ENCODE data around the gene CLCN6. TPM values are rescaled to one million over a fixed set of nuclear protein-coding genes. Genes with fewer than 3 reads are reported as not detected.

CLCN6 gene
- polyA plus RNA-seq, 3 donors: 3.8 to 37.1 (median 4.2) TPM

GRCh38 chr1:11768821-11769220 lies 37.2 kb upstream of the CLCN6 start:
- no peak overlapping the region for H2AFZ ChIP-seq (ENCODE audit: insufficient read depth, low read depth, low read length, poor library complexity, severe bottlenecking)
- H3K9me3 ChIP-seq (replicated peaks in 1 of 2; ENCODE audit: control insufficient read depth in 1 of 2, insufficient read depth in 1 of 2, low read length in 2 of 2): no peaks in the 10 kb centered on the region
- DNase-seq: no peak
- Mint-ChIP-seq H3K4me3 (no peak overlapping the region), H3K27me3 (ENCODE audit: low read depth in 3 of 3) (peaks cover 0 to 5% (median 1%) of the 10 kb centered on the region in 3 donors), H3K9me3 (no peaks in the 10 kb centered on the region), H3K36me3 (no peaks in the 10 kb centered on the region), H3K27ac (no peak overlapping the region), H3K4me1 (peaks cover 6% of the 10 kb centered on the region)
- H3K4me1 ChIP-seq (ENCODE audit: control insufficient read depth in 1 of 2, insufficient read depth in 2 of 2, low read length in 2 of 2): peaks cover 4 to 10% of the 10 kb centered on the region in 2 donors
- no peaks in the 10 kb centered on the region for H3K79me2 ChIP-seq (ENCODE audit: insufficient read depth, low read length)
- intact Hi-C loops (cut with micrococcal nuclease): no loop called here
- H3K4me3 ChIP-seq (replicated peaks in 1 of 3; ENCODE audit: low read depth in 2 of 3, low read length in 3 of 3): no peak overlapping the region
- no peaks in the 10 kb centered on the region for H4K20me1 ChIP-seq (ENCODE audit: insufficient read depth, low read length)
- 75% methylated on average over 1 of the region's 4 CpGs for WGBS (ENCODE audit: insufficient coverage)
- H3K36me3 ChIP-seq (replicated peaks in 1 of 2; ENCODE audit: control insufficient read depth in 1 of 2, insufficient read depth in 2 of 2, low read length in 2 of 2): no peaks in the 10 kb centered on the region
- H3K4me2 ChIP-seq (replicated peaks; ENCODE audit: extremely low read depth, low read length, poor library complexity, severe bottlenecking): no peak overlapping the region
- no peak overlapping the region for H3K27ac ChIP-seq (ENCODE audit: low read depth in 1 of 2, low read length in 2 of 2)
- peak overlapping the region; percentile 36 for H3K9ac ChIP-seq (ENCODE audit: insufficient read depth, low read length, poor library complexity, severe bottlenecking)
- TF ChIP-seq CTCF (IDR thresholded peaks at IDR 0.05): no peak
- no peaks in the 10 kb centered on the region for H3K27me3 ChIP-seq (ENCODE audit: control insufficient read depth in 2 of 2, insufficient read depth in 2 of 2, low read length in 2 of 2)

- Mint-ChIP-seq H3K4me1 (peaks cover 6% of the 10 kb centered on the region), H3K27me3 (ENCODE audit: low read depth in 3 of 3) (peaks cover 0 to 5% (median 0%) of the 10 kb centered on the region in 3 donors), H3K9me3 (no peaks in the 10 kb centered on the region), H3K27ac (no peak overlapping the region), H3K36me3 (no peaks in the 10 kb centered on the region), H3K4me3 (no peak overlapping the region)
- no peaks in the 10 kb centered on the region for H4K20me1 ChIP-seq (ENCODE audit: insufficient read depth, low read length)
- peaks cover 4 to 10% of the 10 kb centered on the region in 2 donors for H3K4me1 ChIP-seq (ENCODE audit: control insufficient read depth in 1 of 2, insufficient read depth in 2 of 2, low read length in 2 of 2)
- no peak for DNase-seq
- H3K4me2 ChIP-seq (replicated peaks; ENCODE audit: extremely low read depth, low read length, poor library complexity, severe bottlenecking): no peak overlapping the region
- 90% methylated on average over 3 of the region's 4 CpGs for WGBS (ENCODE audit: insufficient coverage)
- H3K27ac ChIP-seq (ENCODE audit: low read depth in 1 of 2, low read length in 2 of 2): no peak overlapping the region
- no peaks in the 10 kb centered on the region for H3K36me3 ChIP-seq (replicated peaks in 1 of 2; ENCODE audit: control insufficient read depth in 1 of 2, insufficient read depth in 2 of 2, low read length in 2 of 2)
- H3K79me2 ChIP-seq (ENCODE audit: insufficient read depth, low read length): no peaks in the 10 kb centered on the region
- H3K9me3 ChIP-seq (replicated peaks in 1 of 2; ENCODE audit: control insufficient read depth in 1 of 2, insufficient read depth in 1 of 2, low read length in 2 of 2): no peaks in the 10 kb centered on the region
- no peak overlapping the region for H3K4me3 ChIP-seq (replicated peaks in 1 of 3; ENCODE audit: low read depth in 2 of 3, low read length in 3 of 3)
- intact Hi-C loops (cut with micrococcal nuclease): no loop called here
- H3K9ac ChIP-seq (ENCODE audit: insufficient read depth, low read length, poor library complexity, severe bottlenecking): peak overlapping the region; percentile 36
- TF ChIP-seq CTCF (IDR thresholded peaks at IDR 0.05): no peak
- H2AFZ ChIP-seq (ENCODE audit: insufficient read depth, low read depth, low read length, poor library complexity, severe bottlenecking): no peak overlapping the region
- H3K27me3 ChIP-seq (ENCODE audit: control insufficient read depth in 2 of 2, insufficient read depth in 2 of 2, low read length in 2 of 2): no peaks in the 10 kb centered on the region
Observed at GRCh38 chr1:11769274-11769673, 36.7 kb upstream of the CLCN6 start.

Data from CD14-positive monocyte (primary cell).